GM19025 (cell line): ENCODE measurements around the gene C4orf51.
"Not testable (repeated sequence)": the region's sequence is repeated elsewhere in the genome, so short reads cannot be mapped to it uniquely, and the experiment has no call there.

Source experiments
- ATAC-seq: cut with Tn5 transposase; IDR thresholded peaks from one replicate; pipeline ENCODE4 v1.9.1; 2021; ENCODE audit warnings: mild to moderate bottlenecking, low read depth, moderate library complexity; ENCODE audit not compliant: unreplicated experiment

Gene C4orf51

GRCh38 chr4:145679991-145680455 is at the start of gene C4orf51:
Gene C4orf51 (plus strand): TSS chr4:145680146. CDS start chr4:145680204, 58 bp downstream.
- no peak for ATAC-seq

GRCh38 chr4:145635117-145635516 is 44.8 kb upstream of the C4orf51 start:
- ATAC-seq, result no peak

- ATAC-seq, result no peak
Measured at GRCh38 chr4:145635630-145636029, 44.3 kb upstream of the C4orf51 start.

GRCh38 chr4:145639186-145639698 is 40.7 kb upstream of the C4orf51 start:
- no peak for ATAC-seq

GRCh38 chr4:145640236-145640635 is 39.7 kb upstream of the C4orf51 start:
- ATAC-seq, result not testable (repeated sequence)

GRCh38 chr4:145643295-145643694 is 36.7 kb upstream of the C4orf51 start:
- ATAC-seq, result no peak

GRCh38 chr4:145644699-145645098 is 35.2 kb upstream of the C4orf51 start:
- no peak for ATAC-seq

GRCh38 chr4:145656156-145656555 is 23.8 kb upstream of the C4orf51 start:
- no peak for ATAC-seq

- no peak for ATAC-seq
Measured at GRCh38 chr4:145660064-145660463, 19.9 kb upstream of the C4orf51 start.

- ATAC-seq, result no peak
Measured at GRCh38 chr4:145663194-145663593, 16.8 kb upstream of the C4orf51 start.

- no peak for ATAC-seq
Measured at GRCh38 chr4:145665773-145666172, 14.2 kb upstream of the C4orf51 start.

- no peak for ATAC-seq
Measured at GRCh38 chr4:145670422-145670821, 9.5 kb upstream of the C4orf51 start.

GRCh38 chr4:145679520-145679919 is 426 bp upstream of the C4orf51 start:
- no peak for ATAC-seq

GRCh38 chr4:145680902-145681301 is 956 bp downstream of the C4orf51 start:
- ATAC-seq, result no peak

GRCh38 chr4:145681518-145681917 is 1.6 kb downstream of the C4orf51 start:
- ATAC-seq, result no peak

GRCh38 chr4:145681956-145682355 is 2.0 kb downstream of the C4orf51 start:
- no peak for ATAC-seq

GRCh38 chr4:145686991-145687390 is 7.0 kb downstream of the C4orf51 start:
- no peak for ATAC-seq

- no peak for ATAC-seq
Measured at GRCh38 chr4:145690610-145691009, 10.7 kb downstream of the C4orf51 start.

- not testable (repeated sequence) for ATAC-seq
Measured at GRCh38 chr4:145691416-145691815, 11.5 kb downstream of the C4orf51 start.

GRCh38 chr4:145694929-145695328 is 15.0 kb downstream of the C4orf51 start:
- no peak for ATAC-seq

- no peak for ATAC-seq
Measured at GRCh38 chr4:145697332-145697731, 17.4 kb downstream of the C4orf51 start.

- ATAC-seq, result no peak
Measured at GRCh38 chr4:145698507-145698906, 18.6 kb downstream of the C4orf51 start.
